Mucosa of gallbladder (tissue), 1 donor: ENCODE data around the gene LIMK1. TPM values are rescaled to one million over a fixed set of nuclear protein-coding genes. Genes with fewer than 3 reads are reported as not detected.

Experiments
- DNase-seq: peaks from one replicate; pipeline ENCODE4 v3.0.0-alpha.2; 2020; ENCODE audit warnings: low spot score
- total RNA-seq: library from RNA; stranded (reverse); gene quantifications from one replicate; pipeline ENCODE4 v1.2.1, GENCODE V29; 2021
- donor health status: DM: no; HTN: no; CAD: no.

LIMK1 gene
- total RNA-seq, 1 donor from 2014 or later = 26.9 TPM

GRCh38 chr7:74056096-74056915 lies 27.3 kb upstream of the LIMK1 start:
- no peak for DNase-seq

- no peak for DNase-seq
These were observed 26.2 kb upstream of the LIMK1 start for GRCh38 chr7:74057216-74057925.

- no peak for DNase-seq
These were observed 25.6 kb upstream of the LIMK1 start for GRCh38 chr7:74057987-74058386.

- no peak for DNase-seq
These were observed 25.1 kb upstream of the LIMK1 start for GRCh38 chr7:74058486-74058885.

GRCh38 chr7:74059037-74059436 lies 24.6 kb upstream of the LIMK1 start:
- no peak for DNase-seq

GRCh38 chr7:74059681-74060588 lies 23.7 kb upstream of the LIMK1 start:
- DNase-seq = peak; percentile 91

GRCh38 chr7:74061840-74062539 lies 21.6 kb upstream of the LIMK1 start:
- DNase-seq = peak; percentile 93

GRCh38 chr7:74063223-74063641 lies 20.4 kb upstream of the LIMK1 start:
- no peak for DNase-seq

- no peak for DNase-seq
These were observed 20.0 kb upstream of the LIMK1 start for GRCh38 chr7:74063646-74064045.

- no peak for DNase-seq
These were observed 18.9 kb upstream of the LIMK1 start for GRCh38 chr7:74064696-74065095.

GRCh38 chr7:74066626-74067025 lies 17.0 kb upstream of the LIMK1 start:
- no peak for DNase-seq

GRCh38 chr7:74068378-74069085 lies 15.1 kb upstream of the LIMK1 start:
- DNase-seq = no peak

- DNase-seq = no peak
These were observed 14.5 kb upstream of the LIMK1 start for GRCh38 chr7:74069086-74069541.

GRCh38 chr7:74069790-74070618 lies 13.6 kb upstream of the LIMK1 start:
- no peak for DNase-seq

- no peak for DNase-seq
These were observed 13.0 kb upstream of the LIMK1 start for GRCh38 chr7:74070619-74070921.

- DNase-seq = no peak
These were observed 12.5 kb upstream of the LIMK1 start for GRCh38 chr7:74071121-74071520.

GRCh38 chr7:74074770-74075169 lies 8.8 kb upstream of the LIMK1 start:
- no peak for DNase-seq

- no peak for DNase-seq
These were observed 5.1 kb upstream of the LIMK1 start for GRCh38 chr7:74078461-74078860.

- DNase-seq = no peak
These were observed 861 bp upstream of the LIMK1 start for GRCh38 chr7:74082770-74083116.
